IPS-20b (cell line): ENCODE results near the gene CTF1.

Source experiments
- H3K27ac ChIP-seq: one replicate; pipeline ENCODE4 v1.5.1; 2013; ENCODE audit warnings: low read length
- H3K27me3 ChIP-seq: 2 replicates; pipeline ENCODE4 v1.6.1; 2013; ENCODE audit warnings: mild to moderate bottlenecking, low read length, inconsistent platforms; ENCODE audit not compliant: insufficient read depth
- H3K36me3 ChIP-seq: 2 replicates; pipeline ENCODE4 v1.6.1; 2013; ENCODE audit warnings: low read depth, mild to moderate bottlenecking, inconsistent platforms, low read length, moderate library complexity; ENCODE audit not compliant: insufficient read depth
- H3K4me1 ChIP-seq: 2 replicates; pipeline ENCODE4 v1.6.1; 2013; ENCODE audit warnings: mild to moderate bottlenecking, control low read depth, inconsistent platforms, low read length, moderate library complexity; ENCODE audit not compliant: insufficient read depth
- H3K4me3 ChIP-seq: 2 replicates; pipeline ENCODE4 v1.5.1; 2013; ENCODE audit warnings: mild to moderate bottlenecking, low read length, inconsistent platforms
- H3K9ac ChIP-seq: 2 replicates; pipeline ENCODE4 v1.6.1; 2013; ENCODE audit warnings: low read depth, mild to moderate bottlenecking, inconsistent platforms, low read length, moderate library complexity
- H3K9me3 ChIP-seq: 2 replicates; pipeline ENCODE4 v1.6.1; 2013; ENCODE audit warnings: mild to moderate bottlenecking, low read depth, low read length, inconsistent platforms; ENCODE audit not compliant: insufficient read depth

The CTF1 gene

GRCh38 chr16:30920891-30921290, 24.5 kb downstream of the CTF1 start:
- no peak overlapping the region for H3K27ac ChIP-seq
- no peaks in the 10 kb centered on the region for H3K9me3 ChIP-seq
- no peak overlapping the region for H3K9ac ChIP-seq
- no peak overlapping the region for H3K4me3 ChIP-seq
- H3K36me3 ChIP-seq = peaks cover under 1% of the 10 kb centered on the region; the same call in 1 of the 2 replicates
- H3K27me3 ChIP-seq = no peaks in the 10 kb centered on the region
- H3K4me1 ChIP-seq = no peaks in the 10 kb centered on the region; the same call in 1 of the 2 replicates

GRCh38 chr16:30921459-30921747, 25.0 kb downstream of the CTF1 start:
- no peak overlapping the region for H3K27ac ChIP-seq
- H3K9me3 ChIP-seq = no peaks in the 10 kb centered on the region

DNA sequence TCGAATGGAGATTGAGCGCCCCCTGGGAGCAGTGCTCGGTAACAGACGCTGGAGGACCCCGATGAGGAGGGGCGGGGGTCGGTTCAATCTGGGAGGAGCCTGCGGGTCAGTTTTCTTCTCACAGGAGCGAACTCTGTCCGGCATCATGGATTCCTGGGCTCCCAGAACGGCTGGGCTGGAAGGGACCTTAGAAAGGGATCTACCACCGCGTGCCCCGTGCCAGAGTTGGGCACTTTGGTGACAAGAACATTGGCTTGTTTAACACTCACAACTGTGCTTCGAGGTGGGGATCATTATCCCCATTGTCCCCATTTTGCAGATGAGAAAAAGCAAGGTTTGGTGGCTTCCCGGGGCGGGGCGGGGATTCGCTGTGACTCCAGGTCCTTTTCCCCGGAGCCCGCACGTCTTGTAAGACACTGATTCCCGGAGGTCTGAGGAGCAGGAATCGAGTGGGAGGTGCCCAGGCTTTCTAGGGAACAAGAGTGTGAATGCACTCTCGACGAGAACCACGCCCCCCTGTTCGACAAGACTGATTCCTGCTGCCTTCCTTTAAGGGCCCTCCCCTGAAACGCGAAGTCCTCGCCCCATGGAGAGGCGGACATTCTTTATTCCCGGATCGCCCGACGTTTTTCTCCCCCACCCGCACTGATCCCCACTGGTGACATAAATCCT, 25.5 kb downstream of the CTF1 start:
- Histone ChIP-seq H3K36me3 (peaks cover 8% of the 10 kb centered on the region; the same call in 1 of the 2 replicates), H3K9me3 (no peaks in the 10 kb centered on the region), H3K27ac (peak overlapping the region; percentile 9), H3K4me3 (peak overlapping the region; percentile 71), H3K9ac (peak overlapping the region; percentile 70; the same call in 1 of the 2 replicates), H3K27me3 (no peaks in the 10 kb centered on the region), H3K4me1 (no peaks in the 10 kb centered on the region; the same call in 1 of the 2 replicates)

More at GRCh38 chr16:30921459-30921747, 25.0 kb downstream of the CTF1 start:
- Histone ChIP-seq H3K4me1 (no peaks in the 10 kb centered on the region; the same call in 1 of the 2 replicates), H3K36me3 (peaks cover 4% of the 10 kb centered on the region; the same call in 1 of the 2 replicates), H3K4me3 (peak overlapping the region; percentile 71; the same call in 1 of the 2 replicates), H3K27me3 (no peaks in the 10 kb centered on the region), H3K9ac (no peak overlapping the region)

- Histone ChIP-seq H3K9ac (peak overlapping the region; percentile 86), H3K4me1 (no peaks in the 10 kb centered on the region; the same call in 1 of the 2 replicates), H3K27ac (peak overlapping the region; percentile 77)
These were observed 26.1 kb downstream of the CTF1 start for GRCh38 chr16:30922420-30922959.

GRCh38 chr16:30922960-30923535, 26.6 kb downstream of the CTF1 start:
- H3K9ac ChIP-seq = peak overlapping the region; percentile 86
- no peaks in the 10 kb centered on the region; the same call in 1 of the 2 replicates for H3K4me1 ChIP-seq
- H3K4me3 ChIP-seq = peak overlapping the region; percentile 71
- peak overlapping the region; percentile 77 for H3K27ac ChIP-seq
- peaks cover 15% of the 10 kb centered on the region; the same call in 1 of the 2 replicates for H3K36me3 ChIP-seq
- H3K9me3 ChIP-seq = no peaks in the 10 kb centered on the region
- H3K27me3 ChIP-seq = no peaks in the 10 kb centered on the region

More at GRCh38 chr16:30922420-30922959, 26.1 kb downstream of the CTF1 start:
- Histone ChIP-seq H3K36me3 (peaks cover 14% of the 10 kb centered on the region; the same call in 1 of the 2 replicates), H3K27me3 (no peaks in the 10 kb centered on the region), H3K9me3 (no peaks in the 10 kb centered on the region), H3K4me3 (peak overlapping the region; percentile 71)

DNA sequence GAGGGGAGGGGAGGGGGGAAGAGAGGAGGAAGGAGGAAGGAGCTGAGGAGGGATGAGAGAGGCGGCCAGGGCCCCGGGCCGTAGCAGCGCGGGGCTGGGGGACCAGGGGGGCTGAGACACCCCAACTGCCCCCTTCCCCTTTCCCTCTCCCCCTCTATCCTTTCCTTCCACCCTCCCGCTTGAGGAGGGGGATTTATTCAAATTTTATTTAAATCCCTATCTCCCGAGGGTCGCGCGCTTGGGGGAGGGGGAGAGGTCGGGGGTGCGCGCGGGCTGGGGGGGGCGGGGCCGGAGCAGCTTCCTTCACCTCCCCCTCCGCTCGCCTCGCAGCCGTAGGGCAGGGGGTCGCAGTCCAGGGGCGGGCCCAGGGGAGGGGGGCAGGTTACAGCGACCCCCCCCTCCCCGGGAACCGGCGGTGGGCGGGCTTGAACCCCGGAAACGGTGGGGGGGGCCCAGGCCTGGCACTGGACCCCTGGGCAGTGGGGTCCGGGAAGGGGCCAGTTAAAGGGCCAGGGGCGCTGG, 27.2 kb downstream of the CTF1 start, which contains the start of gene FBXL19:
FBXL19 (plus strand) TSS at position 19 of the 522 bp plus-strand sequence. CDS start 2,183 bp downstream, outside the sequence.
- Histone ChIP-seq H3K27me3 (no peaks in the 10 kb centered on the region), H3K9me3 (no peaks in the 10 kb centered on the region), H3K4me1 (no peaks in the 10 kb centered on the region; the same call in 1 of the 2 replicates), H3K4me3 (peak within 1 kb of the TSS; percentile 71), H3K27ac (peak within 1 kb of the TSS; percentile 83), H3K36me3 (peaks cover 15% of the 10 kb centered on the region; the same call in 1 of the 2 replicates), H3K9ac (peak within 1 kb of the TSS; percentile 86)

- H3K27me3 ChIP-seq = no peaks in the 10 kb centered on the region
- peaks cover 21% of the 10 kb centered on the region for H3K36me3 ChIP-seq
- no peaks in the 10 kb centered on the region for H3K9me3 ChIP-seq
- peak overlapping the region; percentile 85; the same call in 1 of the 2 replicates for H3K9ac ChIP-seq
- peak overlapping the region; percentile 71 for H3K4me3 ChIP-seq
- H3K4me1 ChIP-seq = no peaks in the 10 kb centered on the region; the same call in 1 of the 2 replicates
- H3K27ac ChIP-seq = peak overlapping the region; percentile 83
These were observed 27.9 kb downstream of the CTF1 start for GRCh38 chr16:30924076-30924912.

GRCh38 chr16:30924913-30925631, 28.7 kb downstream of the CTF1 start:
- Histone ChIP-seq H3K27me3 (no peaks in the 10 kb centered on the region), H3K36me3 (peaks cover 25% of the 10 kb centered on the region), H3K27ac (peak overlapping the region; percentile 83), H3K9ac (peak overlapping the region; percentile 85), H3K9me3 (no peaks in the 10 kb centered on the region), H3K4me3 (peak overlapping the region; percentile 71), H3K4me1 (no peaks in the 10 kb centered on the region; the same call in 1 of the 2 replicates)

DNA sequence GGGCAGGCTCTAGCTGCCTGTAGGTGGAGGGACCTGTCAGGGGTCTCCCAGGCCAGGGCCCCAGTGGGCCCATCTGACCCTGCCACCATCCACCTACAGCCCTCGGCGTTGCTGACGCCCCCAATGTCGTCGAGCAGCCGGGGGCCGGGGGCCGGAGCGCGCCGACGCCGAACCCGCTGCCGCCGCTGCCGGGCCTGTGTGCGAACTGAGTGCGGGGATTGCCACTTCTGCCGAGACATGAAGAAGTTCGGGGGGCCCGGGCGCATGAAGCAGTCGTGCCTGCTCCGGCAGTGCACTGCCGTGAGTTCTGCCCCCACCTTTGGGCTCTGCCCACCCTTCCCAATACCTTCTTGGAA, 29.2 kb downstream of the CTF1 start:
- peaks cover 29% of the 10 kb centered on the region for H3K36me3 ChIP-seq

GRCh38 chr16:30925995-30926811, 29.8 kb downstream of the CTF1 start:
- Histone ChIP-seq H3K9me3 (no peaks in the 10 kb centered on the region), H3K4me1 (no peaks in the 10 kb centered on the region; the same call in 1 of the 2 replicates), H3K27me3 (no peaks in the 10 kb centered on the region), H3K36me3 (peaks cover 35% of the 10 kb centered on the region), H3K27ac (no peak overlapping the region), H3K4me3 (no peak overlapping the region), H3K9ac (no peak overlapping the region)

More for the DNA sequence above, 29.2 kb downstream of the CTF1 start:
- Histone ChIP-seq H3K4me3 (peak overlapping the region; percentile 71; the same call in 1 of the 2 replicates), H3K4me1 (no peaks in the 10 kb centered on the region; the same call in 1 of the 2 replicates), H3K9me3 (no peaks in the 10 kb centered on the region), H3K27me3 (no peaks in the 10 kb centered on the region), H3K27ac (no peak overlapping the region), H3K9ac (no peak overlapping the region; the same call in 1 of the 2 replicates)
